ENCODE measurements around the gene CD276.

DNA sequence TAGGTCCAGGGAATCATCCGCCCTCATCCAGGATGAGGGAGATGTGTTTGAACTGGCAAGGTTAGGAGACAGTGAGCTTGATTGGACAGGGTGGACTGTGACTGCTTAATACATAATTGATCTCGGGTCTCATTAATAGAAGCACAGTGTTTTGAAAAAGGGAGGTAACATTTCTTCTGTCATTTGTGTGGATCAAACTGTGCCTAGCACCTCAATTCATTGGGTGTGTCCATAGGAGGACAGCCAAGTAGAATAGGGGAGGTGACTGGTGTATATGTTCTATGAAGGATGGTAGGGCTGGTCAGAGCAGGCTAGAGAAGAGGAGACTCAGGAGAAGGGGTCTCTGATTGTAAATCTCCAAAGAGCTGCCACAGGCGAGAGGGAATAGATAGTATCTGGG, 71.8 kb downstream of the CD276 start:
- TF ChIP-seq, protein P1, sequence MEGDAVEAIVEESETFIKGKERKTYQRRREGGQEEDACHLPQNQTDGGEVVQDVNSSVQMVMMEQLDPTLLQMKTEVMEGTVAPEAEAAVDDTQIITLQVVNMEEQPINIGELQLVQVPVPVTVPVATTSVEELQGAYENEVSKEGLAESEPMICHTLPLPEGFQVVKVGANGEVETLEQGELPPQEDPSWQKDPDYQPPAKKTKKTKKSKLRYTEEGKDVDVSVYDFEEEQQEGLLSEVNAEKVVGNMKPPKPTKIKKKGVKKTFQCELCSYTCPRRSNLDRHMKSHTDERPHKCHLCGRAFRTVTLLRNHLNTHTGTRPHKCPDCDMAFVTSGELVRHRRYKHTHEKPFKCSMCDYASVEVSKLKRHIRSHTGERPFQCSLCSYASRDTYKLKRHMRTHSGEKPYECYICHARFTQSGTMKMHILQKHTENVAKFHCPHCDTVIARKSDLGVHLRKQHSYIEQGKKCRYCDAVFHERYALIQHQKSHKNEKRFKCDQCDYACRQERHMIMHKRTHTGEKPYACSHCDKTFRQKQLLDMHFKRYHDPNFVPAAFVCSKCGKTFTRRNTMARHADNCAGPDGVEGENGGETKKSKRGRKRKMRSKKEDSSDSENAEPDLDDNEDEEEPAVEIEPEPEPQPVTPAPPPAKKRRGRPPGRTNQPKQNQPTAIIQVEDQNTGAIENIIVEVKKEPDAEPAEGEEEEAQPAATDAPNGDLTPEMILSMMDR (IDR thresholded peaks at IDR 0.05): no peak
- no peak for TF ChIP-seq ZFX (IDR thresholded peaks at IDR 0.05; ENCODE audit: borderline replicate concordance)
